H9 (cell line): ENCODE results near the gene HSD3B1. TPM values are rescaled to one million over a fixed set of nuclear protein-coding genes. Genes with fewer than 3 reads are reported as not detected.

ENCODE experiments used
- DNase-seq: peaks from one replicate; pipeline ENCODE4 v3.0.0-alpha.2; 2017
- H2AFZ ChIP-seq: one replicate; pipeline ENCODE4 v1.6.1; 2013; ENCODE audit warnings: mild to moderate bottlenecking, low read length, control low read depth, moderate library complexity
- H2AK5ac ChIP-seq: 2 replicates; pipeline ENCODE4 v1.6.1; 2013; ENCODE audit warnings: low read length, control low read depth, mixed read lengths; ENCODE audit not compliant: insufficient read length
- H2BK120ac ChIP-seq: one replicate; pipeline ENCODE4 v1.6.1; 2013; ENCODE audit warnings: low read depth, mild to moderate bottlenecking, low read length, control low read depth, inconsistent platforms; ENCODE audit not compliant: poor library complexity, severe bottlenecking
- H2BK12ac ChIP-seq: 2 replicates; pipeline ENCODE4 v1.6.1; 2013; ENCODE audit warnings: low read length, control low read depth, mixed read lengths, low read depth; ENCODE audit not compliant: insufficient read length
- H2BK15ac ChIP-seq: 2 replicates; pipeline ENCODE4 v1.6.1; 2013; ENCODE audit warnings: low read depth, low read length, control low read depth
- H2BK20ac ChIP-seq: one replicate; pipeline ENCODE4 v1.6.1; 2013; ENCODE audit warnings: low read depth, mild to moderate bottlenecking, low read length, control low read depth, inconsistent platforms; ENCODE audit not compliant: poor library complexity, severe bottlenecking
- H2BK5ac ChIP-seq: 2 replicates; pipeline ENCODE4 v1.6.1; 2013; ENCODE audit warnings: low read length, control low read depth, mixed read lengths; ENCODE audit not compliant: insufficient read length
- H3K14ac ChIP-seq: 2 replicates; pipeline ENCODE4 v1.6.1; 2013; ENCODE audit warnings: low read length, control low read depth; ENCODE audit not compliant: insufficient read depth
- H3K18ac ChIP-seq: 2 replicates; pipeline ENCODE4 v1.6.1; 2013; ENCODE audit warnings: low read depth, mild to moderate bottlenecking, mixed read lengths, low read length, control low read depth; ENCODE audit not compliant: insufficient read length
- H3K23ac ChIP-seq: 2 replicates; pipeline ENCODE4 v1.6.1; 2013; ENCODE audit warnings: low read length, control low read depth, mixed read lengths, low read depth; ENCODE audit not compliant: insufficient read length
- H3K23me2 ChIP-seq: 2 replicates; pipeline ENCODE4 v1.6.1; 2013; ENCODE audit warnings: low read depth, mild to moderate bottlenecking, mixed read lengths, low read length, control low read depth; ENCODE audit not compliant: insufficient read length, poor library complexity, severe bottlenecking
- H3K27ac ChIP-seq: 2 replicates; pipeline ENCODE4 v1.5.1; 2013; ENCODE audit warnings: low read length, control low read depth, mixed read lengths, low read depth; ENCODE audit not compliant: insufficient read length
- H3K27me3 ChIP-seq: 2 replicates; pipeline ENCODE4 v1.6.1; 2013; ENCODE audit warnings: low read length, control low read depth, inconsistent platforms; ENCODE audit not compliant: insufficient read depth
- H3K4ac ChIP-seq: 2 replicates; pipeline ENCODE4 v1.6.1; 2013; ENCODE audit warnings: low read depth, mild to moderate bottlenecking, control low read depth, inconsistent platforms, low read length, moderate library complexity
- H3K4me1 ChIP-seq: 2 replicates; pipeline ENCODE4 v1.6.1; 2013; ENCODE audit warnings: low read length, control low read depth, inconsistent platforms; ENCODE audit not compliant: insufficient read depth
- H3K4me2 ChIP-seq: 2 replicates; pipeline ENCODE4 v1.6.1; 2013; ENCODE audit warnings: low read length, control low read depth, mixed read lengths; ENCODE audit not compliant: insufficient read length, insufficient read depth
- H3K56ac ChIP-seq: 2 replicates; pipeline ENCODE4 v1.6.1; 2013; ENCODE audit warnings: low read depth, mild to moderate bottlenecking, mixed read lengths, low read length, control low read depth; ENCODE audit not compliant: insufficient read length
- H3K79me1 ChIP-seq: 2 replicates; pipeline ENCODE4 v1.6.1; 2013; ENCODE audit warnings: low read depth, mild to moderate bottlenecking, moderate library complexity, low read length, control low read depth, inconsistent platforms; ENCODE audit not compliant: insufficient read depth, poor library complexity, severe bottlenecking
- H3K79me2 ChIP-seq: 2 replicates; pipeline ENCODE4 v1.6.1; 2013; ENCODE audit warnings: low read length, control low read depth, inconsistent platforms; ENCODE audit not compliant: insufficient read depth
- H3K9ac ChIP-seq: 2 replicates; pipeline ENCODE4 v1.6.1; 2013; ENCODE audit warnings: low read length, control low read depth, mixed read lengths; ENCODE audit not compliant: insufficient read length; ENCODE audit errors: extremely low read depth
- H3K9me3 ChIP-seq: one replicate; pipeline ENCODE4 v1.6.1; 2013; ENCODE audit warnings: low read depth, low read length, inconsistent platforms; ENCODE audit not compliant: control insufficient read depth
- H3T11ph ChIP-seq: one replicate; pipeline ENCODE4 v1.6.1; 2013; ENCODE audit warnings: mild to moderate bottlenecking, low read length, control low read depth, inconsistent platforms
- H4K20me1 ChIP-seq: one replicate; pipeline ENCODE4 v1.6.1; 2013; ENCODE audit not compliant: control insufficient read depth, insufficient read length, insufficient read depth
- H4K5ac ChIP-seq: 2 replicates; pipeline ENCODE4 v1.6.1; 2013; ENCODE audit warnings: low read depth, mild to moderate bottlenecking, mixed read lengths, low read length, control low read depth; ENCODE audit not compliant: insufficient read length
- H4K8ac ChIP-seq: replicated peaks from 2 replicates; pipeline ENCODE4 v1.6.1; 2013; ENCODE audit warnings: low read length, control low read depth, mixed read lengths, low read depth; ENCODE audit not compliant: insufficient read length
- H4K91ac ChIP-seq: 2 replicates; pipeline ENCODE4 v1.6.1; 2013; ENCODE audit warnings: low read depth, mild to moderate bottlenecking, moderate library complexity, mixed read lengths, low read length, control low read depth; ENCODE audit not compliant: insufficient read length
- H3K27ac Mint-ChIP-seq, 3 experiments: 2 replicates in 2 of 3; 3 replicates in 1 of 3; pipeline ENCODE4 v1.8.0; 2020 to 2021; ENCODE audit warnings: mixed read lengths in 3 of 3, mild to moderate bottlenecking in 1 of 3, moderate library complexity in 1 of 3
- H3K27me3 Mint-ChIP-seq: 2 replicates; pipeline ENCODE4 v1.8.0; 2021; ENCODE audit warnings: low read depth, mild to moderate bottlenecking, moderate library complexity, mixed read lengths
- H3K36me3 Mint-ChIP-seq, 3 experiments: 2 replicates in 2 of 3; 3 replicates in 1 of 3; pipeline ENCODE4 v1.8.0; 2020 to 2021; ENCODE audit warnings: low read depth in 3 of 3, mixed read lengths in 3 of 3; ENCODE audit not compliant: insufficient read depth in 1 of 3
- H3K4me1 Mint-ChIP-seq, 2 experiments: 2 replicates each; pipeline ENCODE4 v1.8.0; 2020; ENCODE audit warnings: mixed read lengths in 2 of 2
- H3K4me3 Mint-ChIP-seq, 2 experiments: 2 replicates in 1 of 2; 3 replicates in 1 of 2; pipeline ENCODE4 v1.8.0; 2020 to 2021; ENCODE audit warnings: mild to moderate bottlenecking in 2 of 2, mixed read lengths in 2 of 2, moderate library complexity in 1 of 2
- H3K9me3 Mint-ChIP-seq, 2 experiments: 2 replicates in 1 of 2; 3 replicates in 1 of 2; pipeline ENCODE4 v1.8.0; 2020; ENCODE audit warnings: mild to moderate bottlenecking in 2 of 2, mixed read lengths in 2 of 2, moderate library complexity in 1 of 2
- CTCF ChIP-seq: fragments of 200-600 bp; sonication (generic); conservative IDR thresholded peaks from 3 replicates; pipeline ENCODE4 v1.8.0; 2021; ENCODE audit warnings: antibody characterized with exemption, mild to moderate bottlenecking
- WGBS: extraction: QIAGEN DNeasy Blood & Tissue Kit; methylation state at CpG from one replicate; pipeline ENCODE4 v1.1.7; 2013; ENCODE audit warnings: missing lambda C conversion rate, low lambda C conversion rate, mixed read lengths; ENCODE audit not compliant: insufficient read length; ENCODE audit errors: extremely low coverage; 5-methylcytosine and 5-hydroxymethylcytosine counted together
- total RNA-seq: library from RNA; stranded (reverse); gene quantifications from 2 replicates; pipeline ENCODE4 v1.2.1, GENCODE V29; 2021

HSD3B1 gene
- total RNA-seq, 1 experiment from 2014 or later: not detected

- H3K27me3 Mint-ChIP-seq: no peaks in the 10 kb centered on the region; the same call in 1 of the 2 replicates
- H3K4me2 ChIP-seq: no peak overlapping the region
- H3K4me1 Mint-ChIP-seq: peaks cover 3 to 11% of the 10 kb centered on the region in 2 experiments; a peak in 3 of 4 replicates
- no peak overlapping the region for H3K27ac Mint-ChIP-seq
- H2BK20ac ChIP-seq: no peak overlapping the region
- DNase-seq: no peak
- H2BK15ac ChIP-seq: no peak overlapping the region
- H3K79me1 ChIP-seq: no peaks in the 10 kb centered on the region
- H3K4ac ChIP-seq: no peak overlapping the region
- no peak overlapping the region for H2AFZ ChIP-seq
- H3K9me3 Mint-ChIP-seq: no peaks in the 10 kb centered on the region
- H3K27me3 ChIP-seq: no peaks in the 10 kb centered on the region
- H4K5ac ChIP-seq: no peak overlapping the region
- H2BK120ac ChIP-seq: no peak overlapping the region
- H2AK5ac ChIP-seq: no peak overlapping the region
- no peaks in the 10 kb centered on the region for H3K36me3 Mint-ChIP-seq
- H3K18ac ChIP-seq: no peak overlapping the region
- H3K4me3 Mint-ChIP-seq: no peak overlapping the region
- no peak overlapping the region for H3K14ac ChIP-seq
- no CpG with 5 or more reads among the region's 2 CpGs for WGBS
- no peak overlapping the region for H2BK5ac ChIP-seq
- no peak overlapping the region for H3K23ac ChIP-seq
- no peak for TF ChIP-seq CTCF
- no peaks in the 10 kb centered on the region for H4K20me1 ChIP-seq
- H2BK12ac ChIP-seq: no peak overlapping the region
- no peaks in the 10 kb centered on the region for H3K23me2 ChIP-seq
- H4K91ac ChIP-seq: no peak overlapping the region
- H4K8ac ChIP-seq: no peak overlapping the region
- H3K9ac ChIP-seq: no peak overlapping the region
- H3K56ac ChIP-seq: no peak overlapping the region
- no peaks in the 10 kb centered on the region for H3K79me2 ChIP-seq
- H3T11ph ChIP-seq: no peak overlapping the region
- no peak overlapping the region for H3K27ac ChIP-seq
- H3K9me3 ChIP-seq: no peaks in the 10 kb centered on the region
- peaks cover 3% of the 10 kb centered on the region; the same call in 1 of the 2 replicates for H3K4me1 ChIP-seq
Observed at GRCh38 chr1:119462964-119463363, 44.0 kb upstream of the HSD3B1 start.
